HCT116 (cell line): Measurements from ENCODE around the gene SMOC1.

Source experiments
- CBX3 ChIP-seq: IDR thresholded peaks from 2 replicates; pipeline ENCODE4 v1.6.1; 2012; ENCODE audit warnings: low read depth
- EZH2 ChIP-seq: fragments of 200-600 bp; sonication (generic); IDR thresholded peaks from 2 replicates; pipeline ENCODE4 v1.6.1; 2017; ENCODE audit warnings: antibody characterized with exemption, mixed run types
- EZH2phosphoT487 ChIP-seq: fragments of 200-600 bp; IDR thresholded peaks from 2 replicates; pipeline ENCODE4 v1.6.1; 2018; ENCODE audit warnings: antibody characterized with exemption, borderline replicate concordance
- POLR2A ChIP-seq: IDR thresholded peaks from 2 replicates; pipeline ENCODE4 v1.7.0; 2011; ENCODE audit warnings: borderline replicate concordance; ENCODE audit not compliant: insufficient read depth, insufficient read length; ENCODE audit errors: extremely low read depth
- SIN3A ChIP-seq: IDR thresholded peaks from 2 replicates; pipeline ENCODE4 v1.6.1; 2012; ENCODE audit warnings: low read depth
- TF ChIP-seq, protein P1 (sequence below): IDR thresholded peaks from 2 replicates; pipeline ENCODE4 v1.6.1; 2012
- TF ChIP-seq, protein P2 (sequence below), 3 experiments: fragments of 200-600 bp in 1 of 3; sonication (generic) in 1 of 3; IDR thresholded peaks in 2 of 3; conservative IDR thresholded peaks in 1 of 3; 2 replicates each; pipeline ENCODE4 v1.5.1; 2012 to 2017; ENCODE audit warnings: low read depth in 2 of 3, low read length in 2 of 3, antibody characterized with exemption in 1 of 3, borderline replicate concordance in 1 of 3, control low read depth in 1 of 3, mild to moderate bottlenecking in 1 of 3, mixed read lengths in 1 of 3, mixed run types in 1 of 3, moderate library complexity in 1 of 3; ENCODE audit not compliant: insufficient read depth in 1 of 3

DNA sequence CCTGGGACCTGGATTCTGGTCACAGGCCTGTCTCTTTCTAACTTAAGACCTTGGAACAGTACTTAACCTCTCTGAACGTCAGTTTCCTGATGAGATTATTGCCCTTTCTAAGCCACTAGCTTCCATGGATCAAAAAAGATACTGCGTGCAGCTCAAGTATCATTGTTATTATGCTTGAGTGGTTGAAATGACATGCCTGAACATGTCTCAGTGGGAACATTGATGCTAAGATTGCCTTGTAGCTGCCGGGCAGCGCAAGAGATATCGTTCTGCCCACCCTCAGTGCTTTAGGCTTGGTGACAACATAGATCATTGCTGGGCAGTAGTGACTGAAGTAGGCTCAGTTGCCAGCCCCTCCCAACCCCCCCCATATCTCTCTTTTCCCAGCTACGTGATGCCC, 131.9 kb downstream of the SMOC1 start:
- TF ChIP-seq EZH2 (no peak), CBX3 (no peak), EZH2phosphoT487 (no peak), SIN3A (no peak), POLR2A (no peak)
- TF ChIP-seq, protein P1, sequence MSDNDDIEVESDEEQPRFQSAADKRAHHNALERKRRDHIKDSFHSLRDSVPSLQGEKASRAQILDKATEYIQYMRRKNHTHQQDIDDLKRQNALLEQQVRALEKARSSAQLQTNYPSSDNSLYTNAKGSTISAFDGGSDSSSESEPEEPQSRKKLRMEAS, result no peak
- TF ChIP-seq, protein P2, sequence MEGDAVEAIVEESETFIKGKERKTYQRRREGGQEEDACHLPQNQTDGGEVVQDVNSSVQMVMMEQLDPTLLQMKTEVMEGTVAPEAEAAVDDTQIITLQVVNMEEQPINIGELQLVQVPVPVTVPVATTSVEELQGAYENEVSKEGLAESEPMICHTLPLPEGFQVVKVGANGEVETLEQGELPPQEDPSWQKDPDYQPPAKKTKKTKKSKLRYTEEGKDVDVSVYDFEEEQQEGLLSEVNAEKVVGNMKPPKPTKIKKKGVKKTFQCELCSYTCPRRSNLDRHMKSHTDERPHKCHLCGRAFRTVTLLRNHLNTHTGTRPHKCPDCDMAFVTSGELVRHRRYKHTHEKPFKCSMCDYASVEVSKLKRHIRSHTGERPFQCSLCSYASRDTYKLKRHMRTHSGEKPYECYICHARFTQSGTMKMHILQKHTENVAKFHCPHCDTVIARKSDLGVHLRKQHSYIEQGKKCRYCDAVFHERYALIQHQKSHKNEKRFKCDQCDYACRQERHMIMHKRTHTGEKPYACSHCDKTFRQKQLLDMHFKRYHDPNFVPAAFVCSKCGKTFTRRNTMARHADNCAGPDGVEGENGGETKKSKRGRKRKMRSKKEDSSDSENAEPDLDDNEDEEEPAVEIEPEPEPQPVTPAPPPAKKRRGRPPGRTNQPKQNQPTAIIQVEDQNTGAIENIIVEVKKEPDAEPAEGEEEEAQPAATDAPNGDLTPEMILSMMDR (IDR thresholded peaks at IDR 0.05 in 2 of 3, conservative IDR thresholded peaks at IDR 0.05 in 1 of 3; ENCODE audit: borderline replicate concordance in 1 of 3, insufficient read depth in 1 of 3, low read depth in 2 of 3, low read length in 2 of 3), result no peak
